ENCODE measurements around the gene VBP1.
"Not testable (repeated sequence)": the region's sequence is repeated elsewhere in the genome, so short reads cannot be mapped to it uniquely, and the experiment has no call there.

VBP1 gene

DNA sequence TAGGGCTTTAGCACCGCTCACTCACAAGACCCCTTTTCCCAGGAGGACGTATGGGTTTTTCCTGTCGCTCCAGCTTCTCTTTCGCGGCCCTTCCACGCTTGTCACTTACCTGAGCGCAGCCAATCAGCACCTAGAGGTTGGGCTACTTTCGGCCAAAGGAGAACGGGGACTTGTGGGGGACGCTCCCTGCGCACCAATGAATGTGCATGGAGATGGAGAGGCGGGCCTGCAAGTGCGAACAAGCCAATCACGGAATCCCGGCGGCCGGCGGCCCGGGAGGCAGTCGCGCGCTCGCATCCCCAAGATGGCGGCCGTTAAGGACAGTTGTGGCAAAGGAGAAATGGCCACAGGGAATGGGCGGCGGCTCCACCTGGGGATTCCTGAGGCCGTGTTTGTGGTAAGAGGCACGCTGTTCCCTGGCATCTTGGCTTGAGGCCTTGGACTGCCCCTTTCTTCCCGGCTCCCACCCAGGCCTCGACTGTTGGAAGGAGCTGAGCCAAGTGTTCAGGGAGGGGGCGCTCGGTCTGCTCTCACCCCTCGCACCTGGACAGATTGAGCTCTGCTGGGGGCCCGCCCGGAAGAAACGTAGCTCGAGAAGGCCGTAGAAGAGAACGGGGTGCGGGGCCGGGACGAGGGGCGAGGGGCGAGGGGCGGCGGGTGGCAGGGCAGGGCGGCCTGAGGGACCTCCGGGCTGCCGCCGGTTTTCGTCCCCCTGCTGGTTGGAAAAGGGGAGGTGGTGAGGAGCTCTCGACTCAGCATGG lies at the start of gene VBP1:
Gene VBP1 (plus strand): TSS at position 282 of the 761 bp plus-strand sequence. CDS start 23 bp downstream, at position 305.
- peak; percentile 9 for DNase-seq

GRCh38 chrX:155169881-155170280 lies 46.4 kb upstream of the VBP1 start:
- DNase-seq: no peak

GRCh38 chrX:155179346-155179997 lies 36.8 kb upstream of the VBP1 start:
- no peak for DNase-seq

GRCh38 chrX:155188786-155189185 lies 27.5 kb upstream of the VBP1 start:
- DNase-seq: no peak

GRCh38 chrX:155211208-155211607 lies 5.1 kb upstream of the VBP1 start:
- no peak for DNase-seq

DNA sequence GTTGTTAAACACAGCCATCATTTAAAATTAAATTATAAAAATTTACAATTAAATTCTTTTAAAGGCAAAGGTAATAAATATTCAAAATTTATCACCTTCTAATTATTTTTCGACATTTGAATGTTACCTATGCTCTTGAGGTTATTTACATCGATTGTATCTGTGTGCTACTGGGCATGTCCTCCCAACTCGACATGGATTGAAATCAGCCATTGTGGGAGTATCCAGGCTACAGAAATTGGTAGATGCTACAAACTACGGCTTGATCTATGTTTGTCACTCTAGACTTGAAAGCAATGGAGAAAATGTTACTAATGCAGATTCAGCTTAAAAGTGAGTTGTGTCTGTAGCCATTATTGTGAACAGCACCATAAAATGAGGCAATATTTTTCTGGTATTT lies 2.5 kb upstream of the VBP1 start:
- DNase-seq: no peak

DNA sequence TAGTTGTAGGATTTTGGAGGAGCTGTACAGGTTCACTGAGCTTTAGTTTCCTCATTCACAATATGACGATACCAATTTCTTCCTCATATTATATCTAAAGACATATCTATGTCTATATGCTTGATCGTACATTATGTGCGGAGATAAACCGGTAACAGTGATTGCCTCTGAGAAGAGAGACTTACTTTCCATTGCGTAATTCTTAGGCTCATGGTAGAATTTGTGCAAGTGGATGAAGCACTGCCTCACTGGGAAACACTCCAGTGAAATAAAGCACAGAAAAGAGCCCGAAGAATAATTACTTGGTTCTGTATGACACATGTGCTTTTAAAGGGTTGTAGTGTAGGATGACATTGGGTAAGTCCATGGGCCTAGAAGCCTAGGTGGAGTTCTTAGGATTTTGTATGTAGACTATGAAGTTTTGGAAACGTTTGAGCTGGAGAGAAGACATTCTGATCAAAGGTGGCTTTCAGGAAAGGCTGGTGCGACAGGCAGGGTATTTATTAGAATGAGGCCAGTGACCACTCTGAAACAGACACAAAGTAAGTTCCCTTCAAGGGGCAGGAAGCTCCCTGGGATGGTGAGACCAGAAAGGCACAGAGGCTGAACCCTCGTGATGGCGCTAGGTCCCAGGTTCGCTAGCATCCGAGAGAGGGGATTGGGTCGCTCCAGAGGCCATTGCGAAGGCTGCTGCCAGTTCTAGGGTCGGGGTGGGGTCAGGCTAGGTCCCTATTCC lies 649 bp upstream of the VBP1 start:
- DNase-seq: no peak

DNA sequence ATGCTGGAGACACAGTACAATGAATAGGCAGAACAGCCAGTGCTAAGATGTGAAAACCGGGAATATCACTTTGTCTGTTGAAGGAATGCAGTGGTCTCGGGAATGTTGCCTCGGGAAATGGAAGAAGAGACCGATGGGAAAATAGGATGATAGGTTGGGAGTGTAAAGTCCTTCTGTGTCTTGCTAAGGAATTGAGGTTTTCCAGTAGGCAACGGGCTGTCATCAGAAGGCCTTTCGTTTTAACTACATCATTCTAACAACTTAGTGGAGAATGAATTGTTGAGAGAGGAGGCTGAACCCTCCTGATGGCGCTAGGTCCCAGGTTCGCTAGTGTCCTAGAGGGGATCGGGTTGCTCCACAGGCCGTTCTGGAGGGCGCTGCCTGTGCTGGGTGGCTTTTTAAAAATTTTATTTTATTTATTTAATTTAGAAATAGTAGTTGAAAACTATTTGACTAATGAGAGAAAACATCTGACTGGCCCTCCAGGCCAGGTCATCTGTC lies 730 bp downstream of the VBP1 start:
- no peak for DNase-seq

GRCh38 chrX:155218777-155219176 lies 2.5 kb downstream of the VBP1 start:
- no peak for DNase-seq

GRCh38 chrX:155221351-155221750 lies 5.1 kb downstream of the VBP1 start:
- no peak for DNase-seq

- DNase-seq: not testable (repeated sequence)
These were observed 7.5 kb downstream of the VBP1 start for GRCh38 chrX:155223746-155224145.

GRCh38 chrX:155225774-155226173 lies 9.5 kb downstream of the VBP1 start:
- DNase-seq: no peak

DNA sequence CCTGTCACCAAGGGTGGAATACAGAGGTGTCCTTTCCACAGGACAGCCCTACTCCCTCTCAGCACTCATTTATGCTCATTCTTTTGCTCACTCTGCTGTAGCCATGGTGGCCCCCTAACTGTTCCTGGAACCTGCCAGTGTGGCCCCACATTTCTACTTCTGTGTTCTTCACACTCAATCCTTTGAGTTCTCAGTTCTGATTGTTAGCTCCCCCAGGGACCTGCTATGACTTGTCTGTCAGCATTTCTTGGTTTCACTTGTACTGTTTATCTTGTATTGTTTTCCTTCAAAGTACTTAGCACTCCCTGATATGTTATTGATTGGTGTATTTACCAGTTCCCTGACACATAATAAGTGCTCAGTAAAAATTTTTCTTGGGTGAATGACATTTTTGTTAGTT lies 14.9 kb downstream of the VBP1 start:
- DNase-seq: no peak

GRCh38 chrX:155235891-155236290 lies 19.6 kb downstream of the VBP1 start:
- DNase-seq: no peak

GRCh38 chrX:155237719-155238118 lies 21.5 kb downstream of the VBP1 start:
- no peak for DNase-seq

DNA sequence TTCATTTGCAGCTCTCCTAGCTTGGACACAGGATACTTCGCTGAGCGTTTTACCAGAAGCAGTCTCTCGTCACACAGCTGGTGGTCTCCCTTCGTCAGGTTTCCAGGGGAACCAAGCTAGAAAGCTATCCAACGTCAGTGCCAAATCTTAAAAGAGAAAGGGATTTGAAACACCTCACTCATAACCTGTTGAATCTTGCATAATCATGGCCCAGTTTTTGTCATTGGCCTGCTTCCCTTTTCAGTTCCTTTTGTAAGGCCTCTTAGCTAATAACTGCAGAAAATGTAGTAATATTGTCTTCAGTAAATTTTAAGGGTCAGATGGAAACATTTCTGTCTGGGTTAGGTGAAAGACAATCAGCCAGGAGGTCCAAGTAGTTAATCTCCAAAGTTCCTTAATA lies 26.0 kb downstream of the VBP1 start:
- DNase-seq: no peak

DNA sequence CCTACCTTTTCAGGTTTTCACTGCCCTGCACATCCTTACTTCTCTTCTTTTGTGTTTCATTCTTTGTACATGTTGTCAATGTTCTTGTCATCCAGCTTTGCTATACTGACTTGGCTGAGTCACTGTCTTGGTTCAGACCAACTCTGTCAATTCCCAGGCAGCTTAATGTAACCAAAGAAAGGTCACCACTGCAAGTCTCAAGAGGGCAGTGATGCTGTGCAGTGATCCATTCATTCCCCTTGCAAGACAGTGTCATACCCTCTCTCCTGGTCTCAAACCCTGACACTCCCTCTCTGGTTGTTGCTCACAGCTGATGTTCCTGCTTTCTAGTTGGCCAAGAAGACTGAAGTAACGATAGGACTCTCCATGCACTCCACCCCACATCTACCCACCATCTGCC lies 30.5 kb downstream of the VBP1 start:
- no peak for DNase-seq

GRCh38 chrX:155247497-155247896 lies 31.2 kb downstream of the VBP1 start:
- DNase-seq: no peak

- no peak for DNase-seq
These were observed 35.1 kb downstream of the VBP1 start for GRCh38 chrX:155251391-155251790.

GRCh38 chrX:155259752-155260151 lies 43.5 kb downstream of the VBP1 start:
- DNase-seq: no peak

GRCh38 chrX:155262970-155263754 lies 46.9 kb downstream of the VBP1 start:
- no peak for DNase-seq

- no peak for DNase-seq
These were observed 47.8 kb downstream of the VBP1 start, which contains the start of gene RAB39B for GRCh38 chrX:155263854-155264628. TSS of gene RAB39B (minus strand) at chrX:155264491. CDS start at chrX:155264288, 203 bp downstream.
